H1 (cell line): ENCODE data around the gene ZNF648. TPM values are rescaled to one million over a fixed set of nuclear protein-coding genes. Genes with fewer than 3 reads are reported as not detected.

Experiments
- CTCF ChIA-PET: fragments of 300-600 bp; sonication (Branson Sonifier 250); formaldehyde crosslinking; loops from one replicate; lab custom pipeline; 2021; ENCODE audit not compliant: partially characterized antibody; lab: Charles Lee
- POLR2A ChIA-PET: fragments of 300-600 bp; sonication (Branson Sonifier 250); formaldehyde crosslinking; loops from one replicate; lab custom pipeline; 2021; ENCODE audit warnings: inconsistent platforms; ENCODE audit not compliant: partially characterized antibody; lab: Charles Lee
- DNase-seq, 2 experiments: peaks; one replicate each; pipeline versions ENCODE4 v3.0.0 to v3.0.0-alpha.2; 2010 to 2022; ENCODE audit warnings: low spot score in 2 of 2, low read depth in 1 of 2, mixed read lengths in 1 of 2
- FAIRE-seq: peaks from 2 replicates; lab custom pipeline; 2011; peaks lifted over from hg19 to GRCh38; lab: Jason Lieb, UNC
- H2AFZ ChIP-seq: 2 replicates; pipeline ENCODE4 v1.8.1; 2012; ENCODE audit warnings: low read length, inconsistent platforms
- H2AK5ac ChIP-seq: 2 replicates; pipeline ENCODE4 v1.6.1; 2013; ENCODE audit warnings: low read depth, low read length
- H2BK120ac ChIP-seq: replicated peaks from 2 replicates; pipeline ENCODE3; 2013; ENCODE audit warnings: low read depth, low read length, inconsistent platforms
- H2BK12ac ChIP-seq: 2 replicates; pipeline ENCODE4 v1.6.1; 2013; ENCODE audit warnings: low read depth, low read length
- H2BK15ac ChIP-seq: 2 replicates; pipeline ENCODE4 v1.6.1; 2013; ENCODE audit warnings: low read length
- H2BK20ac ChIP-seq: 2 replicates; pipeline ENCODE4 v1.6.1; 2013; ENCODE audit warnings: low read length
- H2BK5ac ChIP-seq: 2 replicates; pipeline ENCODE4 v1.6.1; 2013; ENCODE audit warnings: low read depth, low read length
- H3K14ac ChIP-seq: 2 replicates; pipeline ENCODE4 v1.6.1; 2013; ENCODE audit warnings: inconsistent platforms; ENCODE audit not compliant: insufficient read length
- H3K18ac ChIP-seq: 2 replicates; pipeline ENCODE4 v1.6.1; 2013; ENCODE audit warnings: low read length; ENCODE audit errors: extremely low read depth
- H3K23ac ChIP-seq: 2 replicates; pipeline ENCODE4 v1.6.1; 2013; ENCODE audit warnings: inconsistent platforms; ENCODE audit not compliant: insufficient read length
- H3K23me2 ChIP-seq: 2 replicates; pipeline ENCODE4 v1.6.1; 2013; ENCODE audit warnings: low read depth, low read length
- H3K27ac ChIP-seq: 2 replicates; pipeline ENCODE4 v1.6.1; 2011; ENCODE audit warnings: low read depth, low read length, inconsistent platforms
- H3K27me3 ChIP-seq, 4 experiments: replicated peaks in 1 of 4; 1 replicate in 1 of 4; 2 replicates in 3 of 4; pipeline versions ENCODE4 v1.6.1 to v1.8.1; 2011 to 2013; ENCODE audit warnings: low read length in 3 of 4, mild to moderate bottlenecking in 3 of 4, inconsistent platforms in 2 of 4, mixed read lengths in 2 of 4, moderate library complexity in 1 of 4; ENCODE audit not compliant: control insufficient read depth in 3 of 4, insufficient read depth in 3 of 4; ENCODE audit errors: extremely low read depth in 1 of 4
- H3K36me3 ChIP-seq, 4 experiments: 2 replicates each; pipeline versions ENCODE4 v1.6.1 to v1.8.1; 2011 to 2013; ENCODE audit warnings: mild to moderate bottlenecking in 4 of 4, low read length in 3 of 4, moderate library complexity in 2 of 4, control low read depth in 1 of 4, inconsistent platforms in 1 of 4; ENCODE audit not compliant: insufficient read depth in 4 of 4, control insufficient read depth in 2 of 4
- H3K4ac ChIP-seq: replicated peaks from 2 replicates; pipeline ENCODE3; 2013; ENCODE audit warnings: low read length, low read depth, mixed read lengths, inconsistent platforms; ENCODE audit not compliant: insufficient read length
- H3K4me1 ChIP-seq, 4 experiments: replicated peaks in 1 of 4; 1 replicate in 1 of 4; 2 replicates in 3 of 4; pipeline versions ENCODE4 v1.6.1 to v1.8.1; 2011 to 2013; ENCODE audit warnings: low read length in 3 of 4, inconsistent platforms in 2 of 4, mixed read lengths in 1 of 4; ENCODE audit not compliant: insufficient read depth in 4 of 4, control insufficient read depth in 3 of 4
- H3K4me2 ChIP-seq, 2 experiments: 2 replicates each; pipeline versions ENCODE4 v1.6.1 to v1.8.1; 2011 to 2013; ENCODE audit warnings: low read depth in 2 of 2, low read length in 2 of 2, control low read depth in 1 of 2, inconsistent platforms in 1 of 2, mild to moderate bottlenecking in 1 of 2; ENCODE audit not compliant: insufficient read depth in 1 of 2
- H3K4me3 ChIP-seq, 4 experiments: fragments of 200-600, 300-600 bp in 1 of 4; sonication (generic), shearing (Covaris generic), sonication (Bioruptor Twin) in 1 of 4; 2 replicates each; pipeline versions ENCODE4 v1.5.1 to v1.8.1; 2011 to 2016; ENCODE audit warnings: low read length in 4 of 4, low read depth in 3 of 4, control low read depth in 2 of 4, inconsistent platforms in 2 of 4, mild to moderate bottlenecking in 2 of 4, mixed read lengths in 1 of 4, moderate library complexity in 1 of 4; ENCODE audit not compliant: insufficient read depth in 2 of 4; ENCODE audit errors: extremely low read depth in 1 of 4
- H3K56ac ChIP-seq: replicated peaks from 2 replicates; pipeline ENCODE3; 2013; ENCODE audit warnings: low read depth, mild to moderate bottlenecking, mixed read lengths, low read length, inconsistent platforms; ENCODE audit not compliant: insufficient read length
- H3K79me1 ChIP-seq: 2 replicates; pipeline ENCODE4 v1.6.1; 2013; ENCODE audit warnings: low read depth, low read length, control low read depth
- H3K79me2 ChIP-seq, 2 experiments: 2 replicates each; pipeline versions ENCODE4 v1.6.1 to v1.8.1; 2012 to 2013; ENCODE audit warnings: low read length in 2 of 2, mild to moderate bottlenecking in 2 of 2, inconsistent platforms in 1 of 2; ENCODE audit not compliant: insufficient read depth in 2 of 2, control insufficient read depth in 1 of 2
- H3K9ac ChIP-seq, 4 experiments: replicated peaks in 1 of 4; 1 replicate in 1 of 4; 2 replicates in 3 of 4; pipeline versions ENCODE4 v1.6.1 to v1.8.1; 2011 to 2013; ENCODE audit warnings: low read depth in 3 of 4, low read length in 3 of 4, control low read depth in 2 of 4, mild to moderate bottlenecking in 2 of 4, moderate library complexity in 2 of 4, inconsistent platforms in 1 of 4; ENCODE audit errors: extremely low read depth in 1 of 4
- H3K9me3 ChIP-seq, 2 experiments: 2 replicates each; pipeline versions ENCODE4 v1.6.1 to v1.8.1; 2012 to 2013; ENCODE audit warnings: mild to moderate bottlenecking in 2 of 2, moderate library complexity in 2 of 2, control low read depth in 1 of 2, inconsistent platforms in 1 of 2, low read depth in 1 of 2, low read length in 1 of 2, mixed read lengths in 1 of 2; ENCODE audit not compliant: insufficient read depth in 2 of 2
- H4K20me1 ChIP-seq, 2 experiments: replicated peaks in 1 of 2; 2 replicates each; pipeline versions ENCODE3 to v1.8.1; 2011 to 2013; ENCODE audit warnings: inconsistent platforms in 2 of 2, low read length in 2 of 2, mild to moderate bottlenecking in 1 of 2; ENCODE audit not compliant: insufficient read depth in 2 of 2, control insufficient read depth in 1 of 2
- H4K5ac ChIP-seq: 2 replicates; pipeline ENCODE4 v1.6.1; 2013; ENCODE audit warnings: low read length, low read depth, mixed read lengths, inconsistent platforms; ENCODE audit not compliant: insufficient read length
- H4K8ac ChIP-seq: 2 replicates; pipeline ENCODE4 v1.8.0; 2013; ENCODE audit warnings: mild to moderate bottlenecking, moderate library complexity, low read length, inconsistent platforms; ENCODE audit not compliant: insufficient read depth; ENCODE audit errors: extremely low read depth
- H4K91ac ChIP-seq: replicated peaks from 2 replicates; pipeline ENCODE3; 2013; ENCODE audit warnings: low read length, mixed read lengths, inconsistent platforms; ENCODE audit not compliant: insufficient read length
- BRCA1 ChIP-seq: IDR thresholded peaks from 2 replicates; pipeline ENCODE4 v1.6.1; 2012; ENCODE audit warnings: low read depth, low read length, improper control_type of control experiment
- CHD1 ChIP-seq: IDR thresholded peaks from 2 replicates; pipeline ENCODE4 v1.6.1; 2012; ENCODE audit warnings: low read depth, low read length, improper control_type of control experiment
- HDAC2 ChIP-seq, 2 experiments: fragments of 300-600 bp in 1 of 2; sonication (generic) in 1 of 2; IDR thresholded peaks; 2 replicates each; pipeline ENCODE4 v1.6.1; 2011 to 2012; ENCODE audit warnings: low read depth in 2 of 2, low read length in 2 of 2, mild to moderate bottlenecking in 2 of 2, moderate library complexity in 2 of 2, borderline replicate concordance in 1 of 2, inconsistent platforms in 1 of 2
- MAFK ChIP-seq: IDR thresholded peaks from 2 replicates; pipeline ENCODE4 v1.6.1; 2012; ENCODE audit warnings: low read depth, mild to moderate bottlenecking, improper control_type of control experiment, low read length
- SP1 ChIP-seq: IDR thresholded peaks from 2 replicates; pipeline ENCODE4 v1.6.1; 2011; ENCODE audit warnings: low read depth, low read length
- SP4 ChIP-seq: IDR thresholded peaks from 2 replicates; pipeline ENCODE4 v1.6.1; 2012; ENCODE audit warnings: low read length, inconsistent platforms
- TCF12 ChIP-seq: IDR thresholded peaks from 2 replicates; pipeline ENCODE4 v1.6.1; 2011; ENCODE audit warnings: low read depth, mild to moderate bottlenecking, low read length
- TEAD4 ChIP-seq: IDR thresholded peaks from 2 replicates; pipeline ENCODE4 v1.6.1; 2012; ENCODE audit warnings: low read depth, low read length, inconsistent platforms, mixed read lengths
- WGBS, 2 experiments: shearing (Covaris generic) in 1 of 2; methylation state at CpG; one replicate each; pipeline versions ENCODE4 v1.1.6 to v1.1.7; 2013 to 2015; ENCODE audit warnings: low lambda C conversion rate in 2 of 2, mixed read lengths in 2 of 2, inconsistent platforms in 1 of 2, low coverage in 1 of 2, missing lambda C conversion rate in 1 of 2; ENCODE audit not compliant: insufficient replicate concordance in 2 of 2, insufficient coverage in 1 of 2, insufficient read length in 1 of 2; ENCODE audit errors: extremely low coverage in 1 of 2, missing lambda C conversion rate in 1 of 2; 5-methylcytosine and 5-hydroxymethylcytosine counted together
- polyA plus RNA-seq, 7 experiments: library from polyadenylated mRNA; depleted of rRNA in 3 of 7; stranded (reverse) in 5 of 7; unstranded in 2 of 7; fragments of >200 nt in 5 of 7; fragments of 200-250 nt in 2 of 7; gene quantifications; 1 replicate in 5 of 7; 2 replicates in 1 of 7; 4 replicates in 1 of 7; pipeline versions ENCODE4 v1.2.1 to v1.2.3, GENCODE V29; 2011 to 2013; ENCODE audit warnings: missing spikeins in 2 of 7, mixed read lengths in 2 of 7
- total RNA-seq: library from RNA; stranded (reverse); fragmentation: NEBNext Ultra II Directional; extraction: Animal tissue kit (Norgen Biotek cat#: 25700); gene quantifications from 2 replicates; pipeline ENCODE4 v1.2.1, GENCODE V29; 2021
- TF ChIP-seq, protein P1 (sequence below): IDR thresholded peaks from 2 replicates; pipeline ENCODE4 v1.6.1; 2011; ENCODE audit warnings: low read depth, mild to moderate bottlenecking, low read length; ENCODE audit not compliant: insufficient read depth
- TF ChIP-seq, protein P2 (sequence below): IDR thresholded peaks from 2 replicates; pipeline ENCODE4 v1.6.1; 2012; ENCODE audit warnings: inconsistent platforms

The ZNF648 gene
- total and polyA plus RNA-seq, 2 of the 8 experiments (the other 6 are each of a cell fraction or from before 2014, with no cell fraction given), result 0.20 to 0.53 TPM

DNA sequence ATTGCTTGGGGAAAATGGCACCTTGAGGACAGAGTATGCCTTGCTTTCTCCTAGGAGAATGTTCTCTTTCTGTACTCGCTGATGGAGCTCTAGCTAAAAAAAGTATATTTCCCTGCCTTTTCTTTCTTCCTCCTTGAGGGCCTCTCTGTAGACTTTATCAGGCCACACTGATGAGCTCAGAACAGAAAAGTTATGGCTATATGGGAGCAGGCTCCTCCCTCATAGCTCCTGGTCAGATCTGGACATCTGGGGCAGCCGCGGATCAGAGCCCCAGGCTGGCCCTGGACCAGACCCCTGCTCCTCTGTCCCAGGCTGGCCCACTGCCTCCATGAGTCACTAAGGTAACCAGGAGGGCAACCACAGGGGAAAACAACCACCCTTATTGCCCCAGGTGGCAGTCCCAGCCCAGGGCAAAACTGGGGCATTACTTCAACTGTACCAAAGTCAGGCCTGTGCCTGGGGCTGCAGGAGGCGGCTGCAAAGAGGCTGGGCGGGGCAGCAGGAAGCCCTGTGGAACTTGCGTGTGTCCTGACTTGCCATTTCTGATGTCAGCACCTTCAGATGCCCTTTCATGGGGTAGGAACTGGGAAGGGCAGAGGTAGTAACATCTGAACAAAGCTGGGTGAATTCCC is 26.3 kb upstream of the ZNF648 start:
- Histone ChIP-seq H3K56ac (no peak overlapping the region), H4K20me1 (no peaks in the 10 kb centered on the region), H4K8ac (0 out of 2 replicates have a peak overlapping the region, but pooled peaks have one; percentile 5), H2BK5ac (0 out of 2 replicates have a peak overlapping the region, but pooled peaks have one; percentile 29), H3K79me2 (no peaks in the 10 kb centered on the region), H2AFZ (no peak overlapping the region), H3K14ac (no peak overlapping the region), H3K27me3 (no peaks in the 10 kb centered on the region), H3K9ac (no peak overlapping the region), H3K79me1 (no peaks in the 10 kb centered on the region), H3K4me2 (no peak overlapping the region), H3K27ac (no peak overlapping the region), H2BK15ac (no peak overlapping the region), H2AK5ac (no peak overlapping the region), H2BK120ac (no peak overlapping the region), H3K4me1 (peaks cover 0 to 11% (median 4%) of the 10 kb centered on the region in 4 experiments; a peak in 4 of 7 replicates), H3K4me3 (no peak overlapping the region), H2BK12ac (peak overlapping the region; percentile 18; the same call in 1 of the 2 replicates), H3K23me2 (no peaks in the 10 kb centered on the region; the same call in 1 of the 2 replicates), H3K18ac (no peak overlapping the region), H3K36me3 (no peaks in the 10 kb centered on the region), H4K5ac (no peak overlapping the region), H3K4ac (no peak overlapping the region), H2BK20ac (peak overlapping the region; percentile 82; the same call in 1 of the 2 replicates), H3K23ac (no peak overlapping the region), H3K9me3 (no peaks in the 10 kb centered on the region), H4K91ac (no peak overlapping the region)
- FAIRE-seq (no peak), DNase-seq (no peak)
- ChIA-PET POLR2A (interaction anchor here (0.9 to 1.4 kb wide), 2 partner anchors 302 to 304 kb away, joined by 3 to 7 read pairs; partner anchors contain the start of gene GLUL), CTCF (interaction anchor here (0.8 to 6.7 kb wide), 13 partner anchors 9 to 699 kb away, joined by 3 to 88 read pairs (median 4); no protein-coding TSS in a partner anchor)
- WGBS, 2 experiments, result 88% methylated on average over 6 of the region's 6 CpGs; no CpG with 5 or more reads in 1 of the 2 experiments
- TF ChIP-seq, protein P1, sequence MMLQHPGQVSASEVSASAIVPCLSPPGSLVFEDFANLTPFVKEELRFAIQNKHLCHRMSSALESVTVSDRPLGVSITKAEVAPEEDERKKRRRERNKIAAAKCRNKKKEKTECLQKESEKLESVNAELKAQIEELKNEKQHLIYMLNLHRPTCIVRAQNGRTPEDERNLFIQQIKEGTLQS, result no peak
- TF ChIP-seq HDAC2 (IDR thresholded peaks at IDR 0.05; ENCODE audit: borderline replicate concordance in 1 of 2, low read depth in 2 of 2, low read length in 2 of 2), result no peak
- TF ChIP-seq, protein P2, sequence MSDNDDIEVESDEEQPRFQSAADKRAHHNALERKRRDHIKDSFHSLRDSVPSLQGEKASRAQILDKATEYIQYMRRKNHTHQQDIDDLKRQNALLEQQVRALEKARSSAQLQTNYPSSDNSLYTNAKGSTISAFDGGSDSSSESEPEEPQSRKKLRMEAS, result no peak
- TF ChIP-seq TCF12, result no peak
- TF ChIP-seq CHD1, result no peak
- no peak for TF ChIP-seq SP4
- TF ChIP-seq TEAD4, result no peak
- TF ChIP-seq MAFK, result no peak
- no peak for TF ChIP-seq BRCA1
- TF ChIP-seq SP1, result no peak
